ENCODE data around the gene ZNF225. TPM values are rescaled to one million over a fixed set of nuclear protein-coding genes. Genes with fewer than 3 reads are reported as not detected.
A peak's percentile ranks its signal among the peaks of the same experiment; 100 is the strongest.
"Not testable (repeated sequence)": the region's sequence is repeated elsewhere in the genome, so short reads cannot be mapped to it uniquely, and the experiment has no call there.

ZNF225 gene
- total RNA-seq, 4 donors from 2014 or later = 3.3 to 6.2 (median 3.9) TPM

GRCh38 chr19:44113784-44114390 lies 688 bp downstream of the ZNF225 start:
- peaks cover 11 to 29% (median 25%) of the 10 kb centered on the region in 4 donors for H3K36me3 ChIP-seq
- WGBS = 7% methylated on average over 17 of the region's 18 CpGs
- peaks cover 0 to 30% (median 14%) of the 10 kb centered on the region in 4 donors for H3K9me3 ChIP-seq
- intact Hi-C loops (cut with DNase I) = loop anchor here (2.0 to 5.0 kb wide), 5 partner anchors 19 to 112 kb away; partner anchors contain the start of genes ZNF223, ZNF224, ZNF230 and ZNF284
- DNase-seq (ENCODE audit: extremely low spot score) = no peak
- H3K4me1 ChIP-seq = peaks cover 14 to 23% (median 20%) of the 10 kb centered on the region in 4 donors
- H3K4me3 ChIP-seq = peak overlapping the region; percentile 66 to 84 (median 68)
- TF ChIP-seq POLR2AphosphoS5 (IDR thresholded peaks at IDR 0.05) (no peak), CTCF (IDR thresholded peaks at IDR 0.05) (no peak), EP300 (IDR thresholded peaks at IDR 0.05) (no peak), POLR2A (IDR thresholded peaks at IDR 0.05; ENCODE audit: low read depth) (no peak)
- peak overlapping the region; percentile 65 to 88 (median 78) for H3K27ac ChIP-seq (replicated peaks in 1 of 4)
- H3K27me3 ChIP-seq = no peaks in the 10 kb centered on the region

- H3K27me3 ChIP-seq; H3K4me1 ChIP-seq; H3K27ac ChIP-seq (replicated peaks in 1 of 4); H3K4me3 ChIP-seq; intact Hi-C loops (cut with DNase I); DNase-seq (ENCODE audit: extremely low spot score): not testable (repeated sequence)
- peaks cover 0 to 46% (median 31%) of the 10 kb centered on the region in 4 donors for H3K9me3 ChIP-seq
- 99% methylated on average over 4 of the region's 4 CpGs for WGBS
- peaks cover 72 to 95% (median 88%) of the 10 kb centered on the region in 4 donors for H3K36me3 ChIP-seq
Measured at GRCh38 chr19:44121162-44121561, 8.0 kb downstream of the ZNF225 start.

GRCh38 chr19:44131955-44132354 lies 18.8 kb downstream of the ZNF225 start:
- intact Hi-C loops (cut with DNase I) = no loop called here
- no peak for TF ChIP-seq CTCF (IDR thresholded peaks at IDR 0.05)
- TF ChIP-seq POLR2A (IDR thresholded peaks at IDR 0.05; ENCODE audit: low read depth) = no peak
- TF ChIP-seq POLR2AphosphoS5 (IDR thresholded peaks at IDR 0.05) = no peak
- TF ChIP-seq EP300 (IDR thresholded peaks at IDR 0.05) = no peak
- H3K36me3 ChIP-seq = peaks cover 37 to 55% (median 44%) of the 10 kb centered on the region in 4 donors
- no peak overlapping the region for H3K27ac ChIP-seq (replicated peaks in 1 of 4)
- no peak overlapping the region for H3K4me3 ChIP-seq
- no peaks in the 10 kb centered on the region for H3K4me1 ChIP-seq
- WGBS = 96% methylated on average over 5 of the region's 5 CpGs
- H3K27me3 ChIP-seq = no peaks in the 10 kb centered on the region
- H3K9me3 ChIP-seq = peaks cover 0 to 67% (median 37%) of the 10 kb centered on the region in 4 donors
- no peak for DNase-seq (ENCODE audit: extremely low spot score)

GRCh38 chr19:44141191-44142058 lies 28.2 kb downstream of the ZNF225 start, which contains the start of gene ZNF234:
ZNF234 (plus strand) TSS chr19:44141554; CDS start chr19:44144633, 3,079 bp downstream.
- H3K4me3 ChIP-seq = peak within 1 kb of the TSS; percentile 72 to 83 (median 77)
- 0% methylated on average over 17 of the region's 52 CpGs for WGBS
- peaks cover 9 to 23% (median 19%) of the 10 kb centered on the region in 4 donors for H3K4me1 ChIP-seq
- TF ChIP-seq CTCF (IDR thresholded peaks at IDR 0.05) (no peak), POLR2AphosphoS5 (IDR thresholded peaks at IDR 0.05) (peak; percentile 73 to 74)
- peak within 1 kb of the TSS; percentile 76 to 83 (median 82) for H3K27ac ChIP-seq (replicated peaks in 1 of 4)
- H3K9me3 ChIP-seq = no peaks in the 10 kb centered on the region
- H3K27me3 ChIP-seq = no peaks in the 10 kb centered on the region
- intact Hi-C loops (cut with DNase I) = loop anchor here (2.0 kb wide), 1 partner anchor 19 kb away; no protein-coding TSS in a partner anchor
- H3K36me3 ChIP-seq = peaks cover 11 to 26% (median 21%) of the 10 kb centered on the region in 4 donors
- peak; percentile 95 for DNase-seq (ENCODE audit: extremely low spot score)

- no peak for TF ChIP-seq EP300 (IDR thresholded peaks at IDR 0.05)
- TF ChIP-seq POLR2AphosphoS5 (IDR thresholded peaks at IDR 0.05) = no peak
- no peak for TF ChIP-seq POLR2A (IDR thresholded peaks at IDR 0.05; ENCODE audit: low read depth)
- TF ChIP-seq CTCF (IDR thresholded peaks at IDR 0.05) = no peak
- DNase-seq (ENCODE audit: extremely low spot score) = no peak
- H3K4me3 ChIP-seq = peak overlapping the region; percentile 72 to 83 (median 77)
- intact Hi-C loops (cut with DNase I) = no loop called here
- 4% methylated on average over 11 of the region's 13 CpGs for WGBS
- H3K36me3 ChIP-seq = peaks cover 11 to 32% (median 25%) of the 10 kb centered on the region in 4 donors
- H3K9me3 ChIP-seq = no peaks in the 10 kb centered on the region
- H3K27ac ChIP-seq (replicated peaks in 1 of 4) = peak overlapping the region; percentile 76 to 83 (median 82)
- H3K27me3 ChIP-seq = no peaks in the 10 kb centered on the region
- H3K4me1 ChIP-seq = peaks cover 9 to 23% (median 19%) of the 10 kb centered on the region in 4 donors
Measured at GRCh38 chr19:44142059-44142433, 28.8 kb downstream of the ZNF225 start.

Measured in esophagus muscularis mucosa (tissue), 4 donors.